Muscle layer of duodenum (tissue), 2 donors: ENCODE results near the gene CTSS.
"Not testable (repeated sequence)": the region's sequence is repeated elsewhere in the genome, so short reads cannot be mapped to it uniquely, and the experiment has no call there.

ENCODE experiments used
- H3K27ac ChIP-seq: one replicate; pipeline ENCODE4 v1.7.0; 2013; ENCODE audit warnings: mild to moderate bottlenecking, low read length
- H3K27me3 ChIP-seq: one replicate; pipeline ENCODE4 v1.7.0; 2013; ENCODE audit warnings: low read depth, mild to moderate bottlenecking, control low read depth, low read length
- H3K36me3 ChIP-seq, 2 donors: one replicate each; pipeline ENCODE4 v1.7.0; 2013; ENCODE audit warnings: low read length in 2 of 2, control low read depth in 1 of 2, mild to moderate bottlenecking in 1 of 2; ENCODE audit not compliant: insufficient read depth in 2 of 2, control insufficient read depth in 1 of 2
- H3K4me1 ChIP-seq, 2 donors: one replicate each; pipeline ENCODE4 v1.7.0; 2013; ENCODE audit warnings: low read length in 2 of 2, mild to moderate bottlenecking in 2 of 2, control low read depth in 1 of 2, moderate library complexity in 1 of 2; ENCODE audit not compliant: insufficient read depth in 2 of 2, control insufficient read depth in 1 of 2
- H3K4me3 ChIP-seq, 2 donors: one replicate each; pipeline ENCODE4 v1.7.0; 2013; ENCODE audit warnings: low read length in 2 of 2, low read depth in 1 of 2, mild to moderate bottlenecking in 1 of 2
- H3K9me3 ChIP-seq, 2 donors: one replicate each; pipeline ENCODE4 v1.7.0; 2013; ENCODE audit warnings: low read length in 2 of 2, control low read depth in 1 of 2, mild to moderate bottlenecking in 1 of 2; ENCODE audit not compliant: control insufficient read depth in 1 of 2
- donor health status: healthy.

Gene CTSS

DNA sequence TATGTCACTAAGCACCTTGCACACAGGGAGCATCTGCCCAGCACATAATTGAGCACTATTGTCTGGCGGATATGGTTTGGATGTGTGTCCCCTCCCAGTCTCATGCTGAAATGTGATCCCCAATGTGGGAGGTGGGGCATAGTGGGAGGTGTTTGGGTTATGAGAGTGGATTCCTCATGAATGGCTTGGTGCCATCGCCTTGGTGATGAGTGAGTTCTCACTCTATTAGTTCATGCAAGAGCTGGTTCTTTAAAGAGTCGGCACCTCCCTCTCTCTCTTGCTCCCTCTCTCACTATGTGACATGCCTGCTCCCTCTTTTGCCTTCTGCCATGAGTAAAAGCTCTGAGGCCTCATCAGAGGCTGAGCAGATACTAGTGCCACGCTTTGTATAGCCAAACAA, 32.9 kb upstream of the CTSS start:
- no peaks in the 10 kb centered on the region for H3K9me3 ChIP-seq
- H3K36me3 ChIP-seq: peaks cover 26 to 46% of the 10 kb centered on the region in 2 donors
- no peaks in the 10 kb centered on the region for H3K27me3 ChIP-seq
- no peak overlapping the region for H3K4me3 ChIP-seq
- H3K27ac ChIP-seq: no peak overlapping the region
- no peaks in the 10 kb centered on the region for H3K4me1 ChIP-seq

DNA sequence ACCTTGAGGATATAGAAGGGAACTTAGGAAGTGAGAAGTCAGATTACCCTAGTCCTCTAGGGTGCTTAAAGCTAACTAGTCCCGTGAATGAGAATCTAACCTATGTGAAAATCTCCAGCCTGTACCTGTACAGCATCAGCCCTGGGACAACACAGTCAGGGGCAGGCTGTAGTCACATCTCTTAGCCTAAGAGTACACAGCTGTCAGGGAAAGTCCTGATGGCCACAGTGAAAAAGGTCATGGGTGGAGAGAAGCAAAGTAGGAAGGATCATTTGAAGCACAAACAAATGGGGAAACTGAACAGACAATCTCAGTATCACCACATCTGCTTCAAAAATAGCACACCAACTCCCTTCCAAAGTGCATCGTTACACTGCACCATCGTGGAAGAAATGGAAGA, 30.8 kb upstream of the CTSS start:
- Histone ChIP-seq H3K27me3 (no peaks in the 10 kb centered on the region), H3K36me3 (peaks cover 25 to 43% of the 10 kb centered on the region in 2 donors), H3K4me3 (no peak overlapping the region), H3K4me1 (no peaks in the 10 kb centered on the region), H3K27ac (no peak overlapping the region), H3K9me3 (no peaks in the 10 kb centered on the region)

- not testable (repeated sequence) for H3K4me3 ChIP-seq, H3K9me3 ChIP-seq, H3K4me1 ChIP-seq, H3K27me3 ChIP-seq, H3K27ac ChIP-seq
- peaks cover 18 to 31% of the 10 kb centered on the region in 2 donors for H3K36me3 ChIP-seq
Measured at GRCh38 chr1:150793778-150794177, 28.2 kb upstream of the CTSS start.

DNA sequence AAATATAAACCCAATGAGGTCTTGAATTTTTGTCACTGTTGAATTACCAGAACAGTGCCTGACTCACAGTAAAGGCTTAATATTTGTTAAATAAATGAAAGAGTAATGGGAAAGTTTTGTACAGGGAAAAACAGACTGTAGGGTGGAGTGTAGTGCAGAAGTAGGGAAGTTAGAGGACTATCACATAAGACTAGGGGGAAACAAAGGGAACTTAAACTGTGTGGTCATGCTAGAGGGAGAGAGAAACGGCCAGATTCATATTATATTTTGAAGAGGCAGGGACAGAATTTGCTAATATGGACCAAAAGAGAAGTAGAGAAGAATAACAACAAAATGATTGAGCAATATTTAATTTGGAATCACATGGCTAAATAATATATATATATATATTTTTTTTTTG, 27.6 kb upstream of the CTSS start:
- Histone ChIP-seq H3K4me1 (no peaks in the 10 kb centered on the region), H3K27ac (no peak overlapping the region), H3K4me3 (no peak overlapping the region), H3K9me3 (no peaks in the 10 kb centered on the region), H3K27me3 (no peaks in the 10 kb centered on the region), H3K36me3 (peaks cover 18 to 25% of the 10 kb centered on the region in 2 donors)

- no peak overlapping the region for H3K27ac ChIP-seq
- no peak overlapping the region for H3K4me3 ChIP-seq
- H3K4me1 ChIP-seq: no peaks in the 10 kb centered on the region
- H3K9me3 ChIP-seq: no peaks in the 10 kb centered on the region
- H3K27me3 ChIP-seq: no peaks in the 10 kb centered on the region
- H3K36me3 ChIP-seq: peaks cover 9 to 14% of the 10 kb centered on the region in 2 donors
Measured at GRCh38 chr1:150791585-150791984, 26.0 kb upstream of the CTSS start.

DNA sequence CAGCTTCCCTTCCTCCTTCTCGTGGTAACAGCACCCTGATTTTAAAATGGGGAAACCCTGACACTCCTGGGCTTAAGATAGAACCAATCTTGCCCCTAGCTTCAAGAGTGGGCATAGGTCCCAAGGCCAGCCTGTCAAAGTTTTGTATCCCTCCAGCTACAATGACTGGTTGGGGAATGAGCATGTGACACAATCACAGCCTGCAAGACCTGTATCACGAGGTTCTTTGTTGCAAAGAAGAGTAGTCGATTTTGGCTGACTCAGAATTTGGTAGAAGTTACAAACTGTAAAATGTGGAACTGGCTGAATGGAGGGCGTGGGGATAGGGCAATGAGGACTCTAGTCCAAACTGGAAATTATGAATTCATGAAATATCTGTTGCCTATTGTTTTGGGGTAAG, 23.8 kb upstream of the CTSS start:
- H3K27ac ChIP-seq: no peak overlapping the region
- no peak overlapping the region for H3K4me3 ChIP-seq
- no peaks in the 10 kb centered on the region for H3K9me3 ChIP-seq
- no peaks in the 10 kb centered on the region for H3K27me3 ChIP-seq
- H3K4me1 ChIP-seq: no peaks in the 10 kb centered on the region
- no peaks in the 10 kb centered on the region for H3K36me3 ChIP-seq

DNA sequence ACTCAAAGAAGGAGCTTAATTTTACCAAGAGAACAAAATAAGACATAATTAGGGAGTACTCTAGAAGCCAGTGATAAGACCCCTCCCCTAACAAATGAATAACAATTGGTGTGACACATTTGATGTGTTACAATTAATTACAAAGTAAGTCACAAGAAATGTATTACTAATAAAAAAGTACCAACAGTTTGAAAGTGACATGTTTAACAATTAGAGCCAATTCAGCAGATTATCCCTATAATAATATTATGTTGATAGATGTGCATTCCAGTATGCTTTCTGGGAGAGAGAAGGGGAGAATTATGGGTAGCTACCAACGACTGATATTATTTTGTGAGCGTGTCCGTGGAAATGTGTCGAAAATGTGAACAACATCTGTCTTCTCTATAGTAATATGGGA, 23.4 kb upstream of the CTSS start:
- no peaks in the 10 kb centered on the region for H3K36me3 ChIP-seq
- H3K4me1 ChIP-seq: no peaks in the 10 kb centered on the region
- no peaks in the 10 kb centered on the region for H3K9me3 ChIP-seq
- no peak overlapping the region for H3K27ac ChIP-seq
- no peaks in the 10 kb centered on the region for H3K27me3 ChIP-seq
- H3K4me3 ChIP-seq: no peak overlapping the region

DNA sequence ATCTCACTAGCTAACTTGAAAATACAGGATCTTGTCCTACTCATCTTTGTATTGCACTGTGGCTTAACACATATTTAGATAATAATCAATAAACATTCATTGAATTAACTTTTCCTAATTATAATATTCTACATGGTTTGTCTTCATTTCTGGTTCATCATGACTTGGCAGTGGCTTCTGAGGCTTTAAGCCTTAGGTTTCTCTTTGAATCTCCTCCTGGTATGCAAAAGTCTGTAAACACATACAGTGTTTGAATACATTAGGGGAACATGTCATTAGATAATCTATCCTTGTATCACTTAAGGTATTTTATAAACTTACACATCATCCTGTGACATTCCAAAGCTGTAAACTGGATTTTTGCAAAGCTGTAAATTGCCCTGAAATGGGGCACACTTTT, 21.9 kb upstream of the CTSS start:
- H3K27ac ChIP-seq: no peak overlapping the region
- H3K36me3 ChIP-seq: no peaks in the 10 kb centered on the region
- H3K9me3 ChIP-seq: no peaks in the 10 kb centered on the region
- H3K4me3 ChIP-seq: no peak overlapping the region
- H3K27me3 ChIP-seq: no peaks in the 10 kb centered on the region
- H3K4me1 ChIP-seq: no peaks in the 10 kb centered on the region

GRCh38 chr1:150780510-150780909, 14.9 kb upstream of the CTSS start:
- Histone ChIP-seq H3K4me3 (no peak overlapping the region), H3K36me3 (no peaks in the 10 kb centered on the region), H3K9me3 (no peaks in the 10 kb centered on the region), H3K4me1 (no peaks in the 10 kb centered on the region), H3K27me3 (no peaks in the 10 kb centered on the region), H3K27ac (no peak overlapping the region)

DNA sequence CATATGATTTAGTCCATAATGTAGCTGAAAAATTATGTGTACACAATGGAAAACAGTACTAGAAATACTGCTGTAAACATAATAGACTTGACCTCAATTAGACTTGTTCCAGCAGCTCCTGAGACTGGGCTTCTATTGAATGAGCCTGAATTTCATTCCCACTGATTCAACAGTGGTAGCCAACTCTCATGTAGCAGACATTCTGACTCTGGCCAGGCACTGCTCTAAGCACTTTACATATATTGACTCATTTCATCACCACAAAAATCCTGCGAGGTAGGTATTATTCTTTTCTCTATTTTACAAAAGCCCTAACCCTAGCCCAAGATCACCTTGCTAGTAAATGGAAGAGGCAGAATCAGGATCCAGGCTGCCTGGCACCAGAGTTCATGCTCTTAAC, 12.8 kb upstream of the CTSS start:
- H3K9me3 ChIP-seq: no peaks in the 10 kb centered on the region
- H3K4me1 ChIP-seq: no peaks in the 10 kb centered on the region
- no peaks in the 10 kb centered on the region for H3K36me3 ChIP-seq
- no peak overlapping the region for H3K4me3 ChIP-seq
- no peaks in the 10 kb centered on the region for H3K27me3 ChIP-seq
- no peak overlapping the region for H3K27ac ChIP-seq

GRCh38 chr1:150777544-150777943, 12.0 kb upstream of the CTSS start:
- H3K27ac ChIP-seq: no peak overlapping the region
- H3K9me3 ChIP-seq: no peaks in the 10 kb centered on the region
- no peaks in the 10 kb centered on the region for H3K4me1 ChIP-seq
- H3K4me3 ChIP-seq: no peak overlapping the region
- no peaks in the 10 kb centered on the region for H3K27me3 ChIP-seq
- no peaks in the 10 kb centered on the region for H3K36me3 ChIP-seq

- H3K27me3 ChIP-seq, H3K9me3 ChIP-seq, H3K4me3 ChIP-seq, H3K36me3 ChIP-seq, H3K4me1 ChIP-seq, H3K27ac ChIP-seq: not testable (repeated sequence)
Measured at GRCh38 chr1:150775931-150776505, 10.4 kb upstream of the CTSS start.
